HG03103 (cell line): ENCODE data around the gene MBD5.

Experiments
- ATAC-seq: cut with Tn5 transposase; IDR thresholded peaks from one replicate; pipeline ENCODE4 v1.9.1; 2021; ENCODE audit warnings: low read depth; ENCODE audit not compliant: unreplicated experiment

MBD5 gene

DNA sequence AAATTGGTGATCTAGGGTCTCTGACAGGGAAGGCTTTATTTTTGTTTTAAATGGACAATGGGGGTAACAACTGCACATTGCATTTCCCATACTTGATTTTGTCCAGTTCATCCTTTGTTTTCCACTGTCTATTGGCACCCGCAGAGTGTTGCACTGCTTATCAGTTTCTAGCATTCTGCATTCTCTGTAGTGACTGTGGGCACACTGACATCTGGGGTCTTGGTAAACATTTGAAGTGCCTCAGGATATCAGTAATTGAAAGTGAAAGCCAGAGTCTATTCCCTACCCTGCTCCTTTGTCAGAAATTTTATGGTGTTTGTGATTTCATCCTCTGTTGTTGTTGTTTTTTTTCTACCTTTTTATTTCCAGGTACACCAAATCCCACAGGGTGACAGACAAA is 491.6 kb downstream of the MBD5 start:
- no peak for ATAC-seq

DNA sequence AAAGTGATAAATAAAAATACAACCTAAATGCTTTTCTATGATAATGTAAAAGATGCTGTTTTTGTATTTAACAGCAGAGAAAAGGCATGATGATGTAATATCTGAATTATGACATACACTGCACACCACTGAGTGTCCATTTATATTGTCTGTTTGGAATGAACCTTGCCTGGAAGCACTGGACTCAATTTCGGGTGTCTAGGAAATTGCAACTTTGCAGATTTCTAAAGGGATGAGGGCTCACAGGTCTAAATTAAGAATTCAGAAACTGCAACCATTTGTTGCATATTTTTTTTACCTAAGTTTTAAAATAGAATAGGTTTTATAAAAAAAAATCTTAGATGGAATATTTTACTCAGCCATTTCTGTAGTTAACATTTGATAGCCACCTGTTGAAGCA is 492.5 kb downstream of the MBD5 start:
- no peak for ATAC-seq

DNA sequence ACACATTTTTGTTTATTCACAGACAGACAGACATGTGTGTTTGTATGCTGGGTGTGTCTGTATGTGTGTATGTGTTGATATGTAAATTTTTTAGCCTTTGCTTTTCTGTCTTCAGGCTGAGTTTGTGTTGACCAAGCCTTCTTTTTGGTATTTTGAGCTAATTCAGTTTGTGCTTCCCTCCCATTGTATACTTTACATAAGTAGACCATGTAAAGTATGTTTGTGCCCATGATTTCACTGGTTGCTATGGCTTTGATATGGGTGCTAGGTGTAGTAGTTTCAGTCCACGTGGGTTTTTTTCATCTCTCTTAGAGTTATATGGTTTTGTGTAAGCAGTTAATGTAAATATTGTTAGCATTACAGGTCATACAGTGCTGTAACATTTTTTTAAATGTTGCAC is 494.2 kb downstream of the MBD5 start:
- ATAC-seq, result no peak

DNA sequence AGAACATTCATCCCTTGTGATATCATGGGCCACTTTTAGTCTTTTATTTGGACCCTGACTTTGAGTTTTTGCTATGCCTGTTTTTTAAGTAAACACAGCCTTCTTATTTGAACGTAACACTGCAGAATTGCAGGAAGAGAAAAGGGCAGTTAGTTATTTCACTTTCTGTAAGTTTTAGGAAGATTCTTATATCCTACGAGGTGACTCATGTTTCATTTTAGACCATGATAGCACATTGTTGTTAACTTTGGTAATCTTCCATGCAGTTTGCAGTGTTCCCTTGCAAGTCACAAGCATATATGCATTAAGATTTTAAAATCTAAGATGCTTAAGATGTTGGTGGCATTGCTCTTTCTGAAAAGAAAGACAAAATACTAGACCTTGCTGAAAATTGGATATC is 495.1 kb downstream of the MBD5 start:
- no peak for ATAC-seq

DNA sequence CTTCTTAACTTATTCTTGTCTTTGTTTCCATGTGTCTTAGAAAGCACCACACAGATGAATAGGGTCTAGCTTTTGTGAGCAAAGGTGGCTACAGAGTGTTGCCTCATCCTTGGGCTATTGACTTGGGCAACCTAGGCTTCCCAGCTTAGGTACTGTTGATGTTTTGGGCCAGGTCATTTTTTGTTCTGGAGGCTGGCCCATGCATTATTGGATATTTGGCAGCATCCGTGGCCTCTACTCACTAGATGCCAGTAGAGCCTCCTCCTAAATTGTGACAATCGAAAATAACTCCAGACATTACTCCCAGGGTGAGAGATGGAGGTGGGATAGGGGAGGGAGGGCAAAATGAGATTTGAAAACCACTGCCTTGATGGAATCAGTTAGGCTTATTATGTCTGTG is 496.4 kb downstream of the MBD5 start:
- ATAC-seq, result no peak

DNA sequence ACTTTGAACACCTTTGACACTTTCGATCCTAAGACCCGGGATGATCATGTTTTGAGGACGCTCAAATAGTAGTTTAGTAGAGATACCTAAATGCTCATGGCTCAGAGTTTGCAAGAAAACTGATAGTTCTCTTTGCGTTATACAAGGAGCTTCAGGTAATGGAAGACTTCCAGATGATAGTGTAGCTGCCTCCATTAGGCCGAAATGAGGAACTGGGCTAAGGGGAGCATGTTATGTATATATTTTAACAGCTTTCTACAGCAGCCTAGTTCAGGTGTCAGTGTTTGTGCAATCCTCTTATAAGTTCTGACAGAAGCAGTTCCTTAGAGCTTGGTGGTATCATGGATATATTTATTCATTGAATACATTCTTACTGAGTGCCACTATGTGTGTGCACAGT is 496.9 kb downstream of the MBD5 start:
- no peak for ATAC-seq

DNA sequence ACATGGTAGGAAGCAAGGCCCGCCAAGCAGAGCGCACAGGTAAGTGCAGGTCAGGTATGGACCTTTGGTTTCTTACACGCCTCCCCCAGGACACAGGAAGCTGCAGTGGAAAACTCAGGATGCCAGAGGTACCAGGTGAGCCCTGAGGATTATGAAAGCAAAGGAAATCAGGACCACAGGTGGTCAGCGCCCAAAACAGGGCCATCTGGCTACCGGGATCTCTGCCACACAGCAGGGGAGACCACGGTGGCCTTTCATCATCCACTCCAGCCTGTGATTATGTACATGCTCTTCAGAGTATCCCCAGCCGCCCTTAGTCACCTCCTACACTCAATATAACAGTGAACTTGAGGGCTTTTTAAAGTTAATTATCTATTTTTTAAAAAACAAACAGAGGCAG is 498.1 kb downstream of the MBD5 start:
- ATAC-seq, result no peak

DNA sequence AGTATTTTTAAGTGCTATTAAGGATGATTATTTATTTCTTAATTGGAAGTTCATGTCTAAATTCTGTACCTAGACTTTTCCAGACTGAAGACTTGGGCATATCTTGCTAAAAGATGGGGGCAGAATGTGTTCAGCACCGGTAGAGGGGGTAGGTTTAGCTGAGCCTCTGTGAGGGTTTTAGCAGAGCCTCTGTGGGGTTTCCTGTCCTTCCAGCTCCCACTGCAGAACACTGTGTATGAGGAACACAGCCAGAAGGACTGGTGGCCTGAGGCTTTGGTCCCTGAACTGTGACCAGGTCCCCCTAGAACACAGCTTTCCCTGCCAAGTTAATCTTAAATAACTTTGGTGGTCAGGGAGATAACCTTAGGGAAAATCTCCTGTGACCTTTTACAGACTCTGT is 500.3 kb downstream of the MBD5 start:
- no peak for ATAC-seq

DNA sequence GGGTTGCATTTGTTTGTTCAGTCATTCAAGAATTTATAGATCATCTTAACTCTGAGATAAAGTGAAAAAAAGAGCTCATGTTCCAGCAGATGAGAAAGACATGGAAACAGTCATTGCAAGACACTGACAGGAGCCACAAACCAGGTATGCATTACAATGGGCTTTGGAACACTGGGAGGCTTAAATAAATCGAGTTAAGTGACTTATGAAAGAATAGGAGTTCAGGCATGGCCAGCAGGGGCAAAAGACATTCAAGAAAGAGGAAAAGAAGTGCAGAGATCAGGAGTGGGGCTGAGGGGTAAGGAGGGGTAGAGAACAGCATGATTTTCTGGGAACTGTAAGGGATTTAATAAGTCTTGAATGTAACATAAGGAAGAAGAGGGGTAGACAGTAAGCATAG is 502.4 kb downstream of the MBD5 start:
- no peak for ATAC-seq

DNA sequence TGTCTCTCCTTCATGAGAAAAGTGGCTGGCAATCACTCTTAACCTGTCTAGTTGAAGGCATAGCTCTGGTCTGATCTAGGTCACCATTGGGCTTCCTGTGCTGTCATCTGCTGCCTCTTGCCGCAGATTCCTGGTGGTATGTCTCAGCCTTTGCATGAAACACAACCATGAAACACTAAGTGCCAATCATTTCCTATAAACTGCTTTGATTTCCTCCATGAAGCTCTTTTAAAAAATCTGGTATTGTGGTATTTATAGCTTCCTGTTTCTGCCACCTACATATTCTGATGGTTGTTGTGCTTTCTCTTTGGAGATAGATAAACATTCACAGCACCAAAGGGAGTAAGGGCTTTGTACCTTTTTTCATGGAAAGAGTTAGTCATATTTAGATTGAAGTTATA is 503.6 kb downstream of the MBD5 start:
- ATAC-seq, result no peak

DNA sequence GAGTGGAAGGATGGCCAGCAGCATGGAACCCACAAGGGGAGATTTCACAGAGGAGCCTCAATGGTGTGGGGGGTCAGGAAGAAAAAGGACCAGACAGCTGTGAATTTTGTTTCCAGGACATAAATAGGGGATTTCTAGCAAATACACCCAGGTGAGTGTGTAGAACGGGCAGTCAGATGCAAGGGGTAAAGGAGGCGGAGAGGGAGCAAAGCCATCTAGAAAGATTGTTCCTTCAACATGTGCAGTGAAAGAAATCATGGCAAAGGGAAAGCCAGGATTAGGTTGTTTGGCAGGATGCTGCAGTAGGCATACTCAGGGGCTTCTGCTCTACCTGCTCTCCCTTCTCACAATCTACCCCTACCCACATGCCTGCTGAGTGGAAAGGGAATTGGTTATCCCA is 504.2 kb downstream of the MBD5 start:
- no peak for ATAC-seq

DNA sequence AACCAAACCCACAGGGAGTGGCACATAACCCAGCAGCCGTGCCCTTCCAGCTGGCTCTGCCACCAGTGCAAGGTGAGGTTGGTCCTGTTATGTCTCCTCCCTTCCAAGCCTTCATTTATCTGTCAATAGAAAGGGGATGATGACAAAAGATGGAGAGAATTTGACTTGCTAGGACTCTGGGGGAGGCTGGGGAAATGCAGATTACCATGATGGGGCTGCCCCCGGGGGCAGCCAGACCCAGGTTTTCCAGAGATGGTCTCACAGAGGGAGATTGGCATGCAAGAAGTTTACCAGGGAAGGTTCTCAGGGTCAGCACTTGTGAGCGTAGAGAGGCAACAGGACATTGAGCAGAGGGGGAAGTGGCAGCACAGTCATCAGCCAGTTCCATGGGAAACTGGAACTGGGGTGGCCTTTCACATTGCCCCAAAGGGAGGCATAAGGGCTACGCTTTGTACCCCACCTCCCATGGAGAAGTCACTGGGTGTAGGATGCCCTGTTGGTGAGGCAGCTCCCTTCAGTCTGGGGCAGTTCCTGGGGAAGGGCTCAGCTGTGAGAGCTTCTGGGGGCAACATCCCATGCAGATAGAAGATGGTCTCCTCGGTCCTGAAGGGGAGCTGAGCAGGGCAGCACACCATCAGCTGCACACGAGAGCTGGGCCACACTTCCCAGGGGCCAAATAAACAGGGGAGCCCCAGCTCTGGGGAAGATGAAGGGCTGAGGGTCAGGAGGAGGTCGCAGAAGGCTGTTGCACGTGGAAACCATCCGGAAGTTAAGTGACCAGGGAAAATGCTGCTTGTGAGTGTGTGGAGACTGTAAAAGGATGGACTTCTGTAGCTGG is 505.8 kb downstream of the MBD5 start:
- no peak for ATAC-seq

DNA sequence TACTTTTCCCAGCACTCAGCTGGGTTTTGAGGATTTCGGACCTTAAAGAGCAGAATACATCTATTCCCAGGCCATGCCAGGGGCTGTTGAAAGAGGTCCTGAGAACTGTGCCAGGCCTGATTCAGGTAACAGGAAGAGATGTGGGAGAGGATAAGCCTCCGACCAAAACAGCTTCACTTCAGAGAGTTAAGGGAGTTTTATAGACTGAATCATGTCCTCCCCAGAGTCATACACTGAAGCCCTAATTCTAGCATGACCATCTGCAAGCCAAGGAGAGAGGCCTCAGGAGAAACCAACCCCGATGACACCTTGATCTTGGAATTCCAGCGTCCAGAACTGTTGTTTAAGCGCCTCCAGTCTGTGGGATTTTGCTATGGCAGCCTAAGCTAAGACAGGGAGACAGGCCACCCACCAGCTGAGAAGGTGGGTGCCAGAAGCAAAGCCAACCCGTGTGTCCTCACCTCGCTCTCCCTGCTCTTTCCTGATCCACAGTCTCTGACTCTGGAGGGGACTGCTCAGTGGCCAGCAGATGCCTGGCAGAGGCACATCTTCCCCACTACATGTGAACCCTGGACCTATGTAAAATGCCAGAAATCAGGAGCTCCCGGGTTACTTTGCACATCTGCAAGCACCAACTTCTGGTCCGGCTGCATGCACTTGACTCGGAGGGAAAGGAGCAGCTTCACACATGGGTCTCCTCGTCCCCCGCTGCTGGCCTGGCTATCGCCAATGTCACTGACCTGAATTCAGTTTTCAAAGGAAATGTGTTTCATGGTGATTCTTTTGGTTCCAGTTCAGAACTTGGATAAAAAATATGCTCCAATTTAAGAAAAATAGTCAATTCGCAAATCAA is 506.8 kb downstream of the MBD5 start:
- no peak for ATAC-seq

DNA sequence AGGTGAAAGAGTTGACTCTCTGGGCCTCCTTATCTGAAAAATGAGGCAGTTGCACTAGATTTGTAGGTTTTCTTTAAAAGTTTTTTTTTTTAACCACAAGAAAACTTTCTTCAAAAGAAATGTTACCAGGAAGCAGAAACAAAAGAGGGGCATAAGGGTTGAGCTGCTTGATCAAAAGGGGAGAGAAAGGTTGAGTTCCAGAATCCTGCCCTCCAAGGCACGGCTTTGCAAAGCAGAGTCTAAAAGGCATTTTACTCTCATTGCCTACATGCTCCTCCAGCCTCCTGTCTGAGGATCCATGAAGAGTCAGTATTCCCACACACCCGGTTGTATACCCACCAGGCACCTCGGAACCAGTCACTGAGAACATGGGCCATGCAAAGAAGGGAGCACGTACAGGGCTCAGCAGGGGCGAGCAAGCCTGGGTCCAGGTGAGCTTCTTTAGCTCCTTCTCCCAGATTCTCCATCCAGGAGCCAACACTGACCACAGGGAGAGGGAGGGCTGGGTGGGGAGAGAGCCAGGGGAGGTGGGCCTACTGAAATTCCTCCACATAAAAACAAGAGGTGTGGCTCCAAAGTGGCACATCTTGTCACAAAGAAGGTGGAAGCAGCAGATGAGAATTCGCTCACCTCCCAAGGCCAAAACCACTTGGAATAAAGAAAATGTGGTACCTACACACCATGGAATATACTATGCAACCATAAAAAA is 507.6 kb downstream of the MBD5 start:
- no peak for ATAC-seq

DNA sequence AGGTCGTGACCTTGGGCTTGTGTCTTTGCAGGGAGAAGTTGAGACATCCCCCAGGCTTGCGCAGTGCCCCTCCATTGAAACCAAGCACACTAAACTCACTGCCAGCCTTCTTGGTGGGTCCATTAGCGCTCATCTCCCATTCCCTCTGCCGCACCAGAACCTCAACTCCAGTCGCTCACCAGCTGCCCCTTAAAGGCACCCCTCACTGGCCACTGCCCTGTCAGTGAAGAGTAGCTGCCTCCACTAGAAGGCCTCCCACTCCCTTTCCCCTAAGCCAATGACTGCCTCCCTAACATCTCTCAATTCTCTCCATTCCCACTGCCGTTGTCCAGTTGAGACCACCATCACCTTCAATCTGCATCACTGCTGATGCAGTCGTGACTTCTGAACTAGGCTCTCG is 508.9 kb downstream of the MBD5 start:
- ATAC-seq, result no peak

DNA sequence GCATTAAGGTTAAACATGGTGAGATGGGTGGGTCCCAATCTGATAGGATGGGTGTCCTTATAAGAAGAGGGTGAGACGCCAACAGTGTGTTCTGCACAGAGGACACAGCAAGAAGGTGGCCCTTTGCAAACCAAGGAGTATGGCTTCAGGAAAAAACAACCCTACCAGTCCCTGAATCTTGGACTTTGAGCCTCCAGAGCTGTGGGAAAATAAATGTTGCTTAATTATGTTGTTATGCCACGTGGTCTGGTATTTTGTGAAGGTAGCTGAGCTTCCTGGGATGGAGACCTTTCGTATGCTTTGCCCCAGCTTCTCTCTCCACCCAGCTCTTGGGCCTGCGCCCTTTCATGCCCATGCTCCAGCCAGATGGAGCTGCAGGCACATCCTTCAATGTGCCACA is 509.5 kb downstream of the MBD5 start:
- no peak for ATAC-seq

DNA sequence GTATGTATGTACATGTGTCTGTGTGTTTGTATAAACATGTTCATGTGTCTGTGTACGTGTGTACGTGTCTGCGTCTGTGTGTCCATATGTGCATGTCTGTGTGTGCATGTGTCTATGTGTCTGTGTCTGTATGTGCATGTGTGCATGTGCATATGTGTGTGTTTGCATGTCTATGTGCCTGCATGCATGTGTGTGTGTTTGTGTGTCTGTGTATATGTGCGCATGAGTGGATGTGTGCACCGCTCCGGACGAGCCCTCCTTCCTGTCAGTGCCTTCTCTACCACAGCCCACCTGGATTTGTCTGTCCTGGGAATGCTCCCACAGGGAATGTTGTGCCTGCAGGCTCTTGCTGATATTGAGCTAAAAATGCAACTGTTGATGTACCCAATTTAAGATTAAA is 510.3 kb downstream of the MBD5 start:
- ATAC-seq, result no peak

DNA sequence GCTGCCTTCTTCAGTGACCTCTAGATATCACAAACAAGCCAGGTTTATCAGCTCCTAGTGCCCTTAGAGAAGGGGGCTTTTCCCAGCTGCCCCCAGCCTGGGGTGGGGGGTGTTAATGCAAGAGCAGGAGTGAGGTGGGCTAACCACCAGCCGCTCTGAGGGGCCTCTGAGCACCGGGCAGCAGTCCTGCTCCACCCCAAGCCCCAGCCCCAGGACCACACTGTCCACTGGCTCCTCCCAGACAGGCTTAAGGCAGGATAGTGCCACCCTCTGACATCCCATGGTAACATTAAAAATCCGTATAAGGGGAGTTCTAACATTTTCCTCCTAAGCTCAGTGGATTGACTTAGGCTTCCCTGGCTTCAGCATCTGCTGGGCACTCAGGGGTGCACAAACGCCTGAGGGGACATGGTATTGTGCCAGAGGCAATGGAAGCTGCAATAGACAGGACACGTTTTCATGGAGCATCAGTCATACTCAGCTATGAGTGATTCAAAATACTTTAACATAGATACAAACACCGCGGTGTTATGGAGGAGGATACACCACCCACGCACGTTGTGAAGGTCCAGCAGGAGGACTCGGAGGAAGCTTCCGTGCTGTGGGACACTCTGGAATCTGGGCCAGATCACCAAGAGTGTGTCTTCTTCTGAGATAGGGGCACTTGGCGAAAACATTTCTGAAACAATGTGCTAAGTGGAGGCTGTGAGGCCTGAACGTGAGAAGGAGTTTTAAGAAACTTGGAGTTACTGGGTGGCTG is 511.0 kb downstream of the MBD5 start:
- ATAC-seq, result no peak

DNA sequence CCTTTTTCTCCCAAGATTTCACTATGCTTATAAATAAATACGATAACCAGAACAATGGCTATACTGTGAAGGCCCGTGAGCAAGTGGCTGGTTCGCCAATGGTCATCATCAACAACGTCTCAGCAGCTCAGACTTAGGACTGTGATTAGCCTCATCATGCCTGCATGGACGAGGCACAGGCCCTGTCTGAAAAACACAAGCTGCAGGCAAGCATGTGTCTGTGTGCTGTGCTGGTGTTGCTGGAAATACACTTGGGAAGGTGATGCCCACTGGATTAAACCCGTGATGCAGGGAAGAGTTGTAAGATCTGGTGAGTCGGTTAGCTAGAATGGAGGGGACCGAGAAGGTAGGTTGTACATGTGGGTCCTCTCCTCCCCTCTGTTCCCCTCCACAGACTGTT is 512.1 kb downstream of the MBD5 start:
- ATAC-seq, result no peak

DNA sequence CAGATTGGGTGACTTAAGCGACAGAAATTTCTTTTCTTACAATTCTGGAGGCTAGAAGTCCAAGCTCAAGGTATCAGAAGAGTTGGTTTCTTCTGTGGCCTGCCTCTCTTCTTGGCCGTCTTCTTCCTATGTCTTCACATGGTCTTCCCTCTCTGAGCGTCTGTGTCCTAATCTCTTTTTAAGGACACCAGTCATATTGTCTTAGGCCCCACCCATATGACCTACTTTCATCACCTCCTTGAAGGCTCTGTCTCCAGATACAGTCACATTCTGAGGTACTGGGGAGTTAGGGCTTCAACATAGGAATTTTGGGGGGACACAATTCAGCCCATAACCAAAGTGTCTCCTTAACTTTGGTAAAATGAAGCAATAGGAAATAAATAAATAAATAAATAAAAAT is 512.8 kb downstream of the MBD5 start:
- ATAC-seq, result no peak
